Measurements from ENCODE around the gene DUOX1. TPM values are rescaled to one million over a fixed set of nuclear protein-coding genes. Genes with fewer than 3 reads are reported as not detected.

The DUOX1 gene
- total RNA-seq, 3 donors from 2014 or later, result 0.80 to 7.2 (median 1.6) TPM

DNA sequence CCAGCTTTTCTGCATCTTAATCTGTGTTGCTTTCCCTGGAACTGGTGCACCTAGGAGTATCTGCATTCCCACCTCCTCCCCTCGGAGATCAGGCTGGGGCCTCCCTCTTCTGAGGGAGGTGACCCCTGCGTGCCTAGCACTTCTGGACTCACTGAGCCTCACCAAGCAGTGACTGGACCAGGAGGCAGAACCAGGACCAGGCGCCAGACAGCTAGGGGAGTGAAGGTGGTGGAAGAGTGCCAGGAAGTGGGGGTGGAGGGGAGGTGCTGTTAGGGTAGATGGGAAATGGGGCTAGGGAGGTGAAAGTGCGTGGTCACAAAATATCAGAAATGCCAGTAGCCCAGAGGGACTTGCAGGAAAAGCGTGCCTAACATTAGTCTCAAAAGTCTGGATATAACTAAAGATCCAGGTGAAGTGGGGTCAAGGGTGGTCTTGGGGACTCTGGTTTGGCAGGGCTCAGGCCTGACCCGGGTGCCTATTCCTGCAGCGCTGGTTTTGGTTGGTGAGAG is 14.4 kb upstream of the DUOX1 start:
- Histone ChIP-seq H3K27me3 (peaks cover 14 to 69% of the 10 kb centered on the region in 2 donors), H3K4me3 (no peak overlapping the region), H3K4me1 (peaks cover 7 to 8% of the 10 kb centered on the region in 2 donors), H3K36me3 (no peaks in the 10 kb centered on the region), H3K27ac (no peak overlapping the region), H3K9me3 (no peaks in the 10 kb centered on the region)
- intact Hi-C loops (cut with DNase I; ENCODE audit: low total_unique reads), result no loop called here
- TF ChIP-seq, protein P1, sequence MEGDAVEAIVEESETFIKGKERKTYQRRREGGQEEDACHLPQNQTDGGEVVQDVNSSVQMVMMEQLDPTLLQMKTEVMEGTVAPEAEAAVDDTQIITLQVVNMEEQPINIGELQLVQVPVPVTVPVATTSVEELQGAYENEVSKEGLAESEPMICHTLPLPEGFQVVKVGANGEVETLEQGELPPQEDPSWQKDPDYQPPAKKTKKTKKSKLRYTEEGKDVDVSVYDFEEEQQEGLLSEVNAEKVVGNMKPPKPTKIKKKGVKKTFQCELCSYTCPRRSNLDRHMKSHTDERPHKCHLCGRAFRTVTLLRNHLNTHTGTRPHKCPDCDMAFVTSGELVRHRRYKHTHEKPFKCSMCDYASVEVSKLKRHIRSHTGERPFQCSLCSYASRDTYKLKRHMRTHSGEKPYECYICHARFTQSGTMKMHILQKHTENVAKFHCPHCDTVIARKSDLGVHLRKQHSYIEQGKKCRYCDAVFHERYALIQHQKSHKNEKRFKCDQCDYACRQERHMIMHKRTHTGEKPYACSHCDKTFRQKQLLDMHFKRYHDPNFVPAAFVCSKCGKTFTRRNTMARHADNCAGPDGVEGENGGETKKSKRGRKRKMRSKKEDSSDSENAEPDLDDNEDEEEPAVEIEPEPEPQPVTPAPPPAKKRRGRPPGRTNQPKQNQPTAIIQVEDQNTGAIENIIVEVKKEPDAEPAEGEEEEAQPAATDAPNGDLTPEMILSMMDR (IDR thresholded peaks at IDR 0.05), result no peak
- TF ChIP-seq POLR2A (IDR thresholded peaks at IDR 0.05) (no peak), POLR2AphosphoS5 (IDR thresholded peaks at IDR 0.05) (no peak)
- DNase-seq (ENCODE audit: low spot score in 2 of 2), result no peak

DNA sequence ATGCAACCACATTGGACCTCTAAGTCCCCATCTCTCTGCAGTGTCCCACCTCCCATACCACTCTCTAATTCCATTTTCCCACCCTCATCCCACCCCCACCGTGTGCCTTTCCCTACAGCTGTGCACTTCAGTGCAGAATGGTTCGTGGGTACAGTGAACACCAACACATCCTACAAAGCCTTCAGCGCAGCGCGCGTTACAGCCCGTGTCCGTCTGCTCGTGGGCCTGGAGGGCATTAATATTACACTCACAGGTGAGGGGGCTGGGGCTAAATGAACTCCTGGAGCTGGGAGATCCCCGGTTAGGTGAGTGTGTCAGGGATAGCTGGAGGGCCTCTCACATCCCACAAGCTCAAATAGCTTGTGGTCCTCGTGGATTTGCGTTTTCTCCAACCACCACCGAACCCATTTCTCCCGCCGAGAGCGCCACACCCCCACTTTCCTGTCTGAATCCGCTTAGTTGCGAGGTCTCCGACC is 13.8 kb upstream of the DUOX1 start:
- H3K4me3 ChIP-seq, result no peak overlapping the region
- TF ChIP-seq POLR2AphosphoS5 (IDR thresholded peaks at IDR 0.05) (no peak), POLR2A (IDR thresholded peaks at IDR 0.05) (no peak)
- TF ChIP-seq, protein P1 (IDR thresholded peaks at IDR 0.05), result no peak

DNA sequence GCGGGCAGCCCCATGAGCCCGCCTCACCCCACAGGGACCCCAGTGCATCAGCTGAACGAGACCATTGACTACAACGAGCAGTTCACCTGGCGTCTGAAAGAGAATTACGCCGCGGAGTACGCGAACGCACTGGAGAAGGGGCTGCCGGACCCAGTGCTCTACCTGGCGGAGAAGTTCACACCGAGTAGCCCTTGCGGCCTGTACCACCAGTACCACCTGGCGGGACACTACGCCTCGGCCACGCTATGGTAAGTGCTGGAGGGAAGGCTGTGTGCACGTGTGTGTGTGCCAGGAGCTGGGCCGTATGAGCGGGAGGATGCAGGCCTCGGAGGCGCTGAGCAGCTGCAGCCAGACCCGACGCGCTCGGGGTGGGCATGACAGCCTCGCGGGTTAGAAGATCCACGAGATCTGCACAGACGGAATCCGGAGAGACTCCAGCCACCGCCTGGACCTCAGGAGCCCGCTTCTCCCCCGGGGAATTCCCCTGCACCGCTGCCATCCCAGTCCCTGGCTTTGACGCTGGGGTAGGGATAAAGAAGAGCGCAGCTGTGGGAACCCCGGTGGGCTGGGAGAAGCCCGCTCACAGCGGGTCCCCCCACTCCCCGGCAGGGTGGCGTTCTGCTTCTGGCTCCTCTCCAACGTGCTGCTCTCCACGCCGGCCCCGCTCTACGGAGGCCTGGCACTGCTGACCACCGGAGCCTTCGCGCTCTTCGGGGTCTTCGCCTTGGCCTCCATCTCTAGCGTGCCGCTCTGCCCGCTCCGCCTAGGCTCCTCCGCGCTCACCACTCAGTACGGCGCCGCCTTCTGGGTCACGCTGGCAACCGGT is 13.1 kb upstream of the DUOX1 start:
- TF ChIP-seq POLR2AphosphoS5 (IDR thresholded peaks at IDR 0.05) (no peak), POLR2A (IDR thresholded peaks at IDR 0.05) (no peak)
- TF ChIP-seq, protein P1 (IDR thresholded peaks at IDR 0.05), result no peak
- no peaks in the 10 kb centered on the region for H3K9me3 ChIP-seq
- no peak overlapping the region for H3K27ac ChIP-seq
- DNase-seq (ENCODE audit: low spot score in 2 of 2), result no peak
- H3K4me3 ChIP-seq, result peak overlapping the region in 2 of 3 donors; percentile 18 to 57
- H3K4me1 ChIP-seq, result peaks cover 7 to 8% of the 10 kb centered on the region in 2 donors
- no peaks in the 10 kb centered on the region for H3K36me3 ChIP-seq
- intact Hi-C loops (cut with DNase I; ENCODE audit: low total_unique reads), result no loop called here
- peaks cover 10 to 62% of the 10 kb centered on the region in 2 donors for H3K27me3 ChIP-seq

More for the DNA sequence above, 13.8 kb upstream of the DUOX1 start:
- DNase-seq (ENCODE audit: low spot score in 2 of 2), result no peak
- intact Hi-C loops (cut with DNase I; ENCODE audit: low total_unique reads), result no loop called here
- Histone ChIP-seq H3K4me1 (peaks cover 7 to 8% of the 10 kb centered on the region in 2 donors), H3K9me3 (no peaks in the 10 kb centered on the region), H3K27me3 (peaks cover 14 to 66% of the 10 kb centered on the region in 2 donors), H3K36me3 (no peaks in the 10 kb centered on the region), H3K27ac (no peak overlapping the region)

DNA sequence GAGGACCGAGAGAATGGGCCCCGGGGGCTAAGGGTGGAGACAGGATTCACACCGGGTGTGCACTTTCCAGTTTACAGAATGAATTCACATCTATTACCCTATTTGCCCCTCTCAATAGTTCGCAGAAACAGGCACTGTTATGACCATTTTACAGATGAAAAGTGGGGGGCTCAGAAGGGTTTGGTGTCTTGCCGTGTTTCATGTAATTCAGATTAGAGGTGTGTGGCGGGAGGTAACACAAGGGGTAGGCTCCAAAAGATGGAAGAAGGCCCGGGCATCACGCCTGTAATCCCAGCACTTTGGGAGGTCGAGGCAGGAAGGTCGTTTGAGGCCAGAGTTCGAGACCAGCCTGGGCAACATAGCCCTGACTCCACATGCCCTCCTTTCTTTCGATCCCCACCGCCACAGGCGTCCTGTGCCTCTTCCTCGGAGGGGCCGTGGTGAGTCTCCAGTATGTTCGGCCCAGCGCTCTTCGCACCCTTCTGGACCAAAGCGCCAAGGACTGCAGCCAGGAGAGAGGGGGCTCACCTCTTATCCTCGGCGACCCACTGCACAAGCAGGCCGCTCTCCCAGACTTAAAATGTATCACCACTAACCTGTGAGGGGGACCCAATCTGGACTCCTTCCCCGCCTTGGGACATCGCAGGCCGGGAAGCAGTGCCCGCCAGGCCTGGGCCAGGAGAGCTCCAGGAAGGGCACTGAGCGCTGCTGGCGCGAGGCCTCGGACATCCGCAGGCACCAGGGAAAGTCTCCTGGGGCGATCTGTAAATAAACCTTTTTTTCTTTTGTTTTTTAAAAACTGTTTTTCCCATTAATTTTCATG is 12.3 kb upstream of the DUOX1 start:
- intact Hi-C loops (cut with DNase I; ENCODE audit: low total_unique reads), result no loop called here
- H3K9me3 ChIP-seq, result no peaks in the 10 kb centered on the region
- H3K36me3 ChIP-seq, result no peaks in the 10 kb centered on the region
- H3K27me3 ChIP-seq, result peaks cover 10 to 54% of the 10 kb centered on the region in 2 donors
- peak overlapping the region in 2 of 3 donors; percentile 32 to 57 for H3K4me3 ChIP-seq
- no peak overlapping the region for H3K27ac ChIP-seq
- DNase-seq (ENCODE audit: low spot score in 2 of 2), result no peak
- H3K4me1 ChIP-seq, result peaks cover 7 to 8% of the 10 kb centered on the region in 2 donors
- TF ChIP-seq, protein P1 (IDR thresholded peaks at IDR 0.05), result no peak
- TF ChIP-seq POLR2A (IDR thresholded peaks at IDR 0.05) (no peak), POLR2AphosphoS5 (IDR thresholded peaks at IDR 0.05) (no peak)
